Measurements from ENCODE around the gene AXDND1.

Gene AXDND1

DNA sequence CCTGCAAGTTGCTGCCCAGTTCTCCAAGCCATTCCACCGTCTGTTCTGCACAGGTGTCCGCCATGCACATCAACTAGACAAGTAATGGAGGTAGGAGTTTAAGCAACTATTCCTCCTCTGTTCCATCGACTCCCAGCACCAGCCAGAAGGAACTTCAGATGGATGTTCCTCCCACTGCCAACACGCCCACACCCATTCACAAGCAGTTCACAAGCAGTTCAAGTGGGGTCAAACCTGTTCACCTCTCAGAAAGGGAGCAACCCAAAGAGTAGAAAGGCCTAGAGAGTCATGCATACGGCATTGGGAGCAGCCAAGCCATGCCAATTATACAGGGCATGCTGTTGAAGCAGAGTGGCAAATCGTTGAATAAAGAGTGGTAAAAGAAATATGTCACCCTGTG is 221.6 kb downstream of the AXDND1 start:
- DNase-seq, result no peak

DNA sequence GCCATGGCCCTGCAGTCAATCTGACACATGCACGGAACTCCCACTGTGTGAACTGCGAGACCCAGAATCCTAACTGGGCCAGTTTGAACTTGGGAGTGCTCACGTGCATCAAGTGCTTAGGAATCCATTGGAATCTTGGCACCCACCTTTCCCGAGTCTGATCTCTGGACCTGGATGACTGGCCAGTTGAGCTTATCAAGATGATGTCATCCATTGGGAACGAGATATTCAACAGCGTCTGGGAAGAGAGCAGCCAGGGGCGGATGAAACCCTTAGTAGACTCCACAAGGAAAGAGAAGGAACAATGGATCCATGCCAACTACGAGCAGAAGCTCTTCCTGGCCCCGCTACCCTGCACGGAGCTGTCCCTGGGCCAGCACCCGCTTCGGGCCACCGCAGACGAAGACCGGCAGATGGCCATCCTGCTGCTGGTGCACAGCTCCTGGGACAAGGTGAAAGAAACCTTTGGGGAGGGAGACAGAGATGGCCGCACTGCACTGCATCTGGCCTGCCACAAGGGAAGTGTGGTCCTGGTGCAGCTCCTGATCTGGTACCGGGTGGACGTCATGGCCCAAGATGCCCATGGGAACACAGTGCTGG is 222.8 kb downstream of the AXDND1 start:
- no peak for DNase-seq

DNA sequence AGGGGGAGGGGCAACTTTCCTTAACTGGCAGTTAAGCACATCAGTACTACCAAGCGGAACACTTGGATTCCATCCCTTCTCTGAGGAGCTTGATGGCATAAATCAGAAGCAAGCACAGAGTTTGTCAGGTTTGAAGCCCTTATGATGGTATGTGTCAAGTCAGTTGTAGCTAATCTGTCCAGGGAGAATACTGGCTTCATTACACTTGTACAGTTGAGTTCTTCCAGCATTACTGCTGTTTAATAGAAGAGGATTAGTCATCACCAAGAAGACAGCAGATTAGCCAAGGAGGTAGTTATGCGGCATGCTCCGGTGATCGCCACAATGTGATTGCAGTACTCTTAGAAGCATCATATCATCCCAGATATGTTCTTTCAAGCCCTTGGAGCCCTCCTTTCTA is 223.7 kb downstream of the AXDND1 start:
- no peak for DNase-seq

DNA sequence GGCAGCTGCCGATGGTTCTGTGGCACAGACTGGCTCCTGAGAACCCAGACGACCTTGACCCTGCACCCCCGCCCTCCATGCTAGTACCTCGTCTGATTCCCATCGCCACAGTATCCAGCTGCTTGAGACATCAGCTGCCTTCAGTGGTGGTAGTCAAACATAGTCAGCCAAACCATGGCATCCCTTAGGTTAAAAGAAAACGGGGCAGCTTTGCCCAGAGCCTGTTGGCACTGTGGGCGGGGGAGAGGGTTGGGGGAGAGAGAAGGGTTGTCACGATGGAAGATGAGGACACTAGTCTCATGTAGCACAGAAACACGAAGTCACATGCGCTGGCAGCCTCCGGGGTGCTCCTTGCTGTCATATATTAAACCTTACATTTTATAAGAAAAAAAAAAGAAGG is 224.9 kb downstream of the AXDND1 start:
- no peak for DNase-seq

DNA sequence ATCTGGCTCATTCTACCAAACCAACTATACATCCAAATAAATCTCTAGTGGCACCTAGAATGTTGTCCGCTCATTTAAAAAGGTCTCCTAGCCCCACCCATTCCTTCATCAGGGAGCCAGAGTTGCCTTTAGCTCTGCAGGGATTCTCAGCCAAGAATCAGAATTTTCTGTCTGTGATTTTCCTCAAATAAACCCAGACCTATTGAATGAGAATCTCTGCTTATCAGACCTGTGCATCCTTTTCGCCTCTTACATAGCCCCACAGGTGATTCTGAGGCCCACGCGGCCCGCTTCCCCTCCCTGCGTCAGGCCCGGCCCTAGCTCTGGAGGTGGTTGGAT is 225.5 kb downstream of the AXDND1 start:
- DNase-seq, result no peak

DNA sequence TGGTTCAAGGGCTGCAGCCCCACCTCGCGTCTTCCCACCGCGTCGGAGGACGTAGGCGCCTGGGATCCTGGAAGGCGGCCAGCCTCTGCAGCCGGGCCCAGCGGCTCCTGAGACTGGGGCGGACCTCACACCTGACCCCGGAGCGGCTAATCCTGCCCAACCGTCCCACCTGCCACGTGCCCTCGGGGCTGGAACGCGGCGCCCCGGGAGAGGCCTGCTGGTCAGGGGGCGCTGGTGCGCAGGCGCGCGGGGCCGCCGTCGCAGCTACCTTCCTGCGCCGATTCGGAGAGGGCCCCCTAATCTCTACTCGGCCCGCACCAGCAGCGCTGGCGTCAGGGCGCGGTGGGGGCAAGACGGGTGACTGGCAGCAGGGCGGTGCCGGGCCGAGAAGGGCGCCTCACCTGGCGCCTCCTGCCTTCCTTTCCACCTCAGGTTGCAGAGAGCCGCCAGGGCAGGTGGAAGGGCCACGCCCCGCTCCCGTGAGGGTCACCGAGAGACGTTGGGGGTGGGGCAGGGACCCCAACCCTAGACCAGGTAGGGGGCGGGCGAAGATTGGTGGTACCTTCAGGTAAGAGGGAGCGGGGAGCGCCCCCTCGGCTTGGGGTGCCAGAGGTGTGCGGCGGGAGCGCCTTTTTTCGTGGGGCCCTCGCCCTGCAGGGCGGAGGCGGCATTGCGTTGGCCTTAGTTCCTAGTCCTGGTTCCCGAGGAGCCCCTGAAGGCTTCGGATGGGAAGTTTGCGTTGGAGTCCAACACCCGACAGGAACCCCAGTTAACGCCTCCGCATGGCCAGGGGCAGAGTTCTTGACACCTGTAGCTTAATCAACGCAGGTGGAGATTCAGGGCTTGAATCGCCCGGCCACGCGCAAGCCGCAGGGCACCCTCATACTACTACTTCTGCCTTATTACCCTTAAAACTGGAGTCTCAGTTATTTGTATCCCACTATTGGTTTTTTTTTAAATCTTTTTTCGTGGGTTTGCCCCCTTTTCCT is 226.1 kb downstream of the AXDND1 start, which contains the start of gene TDRD5:
Gene TDRD5 (plus strand): TSS at position 241 of the 989 bp plus-strand sequence. CDS start 784 bp downstream, outside the sequence.
- DNase-seq, result no peak

DNA sequence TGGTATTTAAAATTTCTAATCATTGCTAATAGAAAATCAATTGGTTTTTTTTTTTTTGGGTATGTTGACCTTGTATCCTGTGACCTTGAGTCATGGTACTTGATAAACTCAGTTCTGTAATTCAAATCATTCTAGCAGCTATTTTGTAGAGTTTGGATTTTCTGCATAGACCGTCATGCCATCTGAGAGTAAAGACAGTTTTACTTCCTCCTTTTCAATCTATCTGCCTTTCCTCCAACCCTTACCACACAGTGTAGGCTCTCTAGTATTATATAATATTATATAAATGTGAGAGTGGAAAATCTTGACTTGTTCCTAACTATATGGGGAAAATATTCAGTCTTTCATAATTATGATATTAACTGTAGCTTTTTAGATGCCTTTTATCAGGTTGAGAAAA is 232.9 kb downstream of the AXDND1 start:
- no peak for DNase-seq

DNA sequence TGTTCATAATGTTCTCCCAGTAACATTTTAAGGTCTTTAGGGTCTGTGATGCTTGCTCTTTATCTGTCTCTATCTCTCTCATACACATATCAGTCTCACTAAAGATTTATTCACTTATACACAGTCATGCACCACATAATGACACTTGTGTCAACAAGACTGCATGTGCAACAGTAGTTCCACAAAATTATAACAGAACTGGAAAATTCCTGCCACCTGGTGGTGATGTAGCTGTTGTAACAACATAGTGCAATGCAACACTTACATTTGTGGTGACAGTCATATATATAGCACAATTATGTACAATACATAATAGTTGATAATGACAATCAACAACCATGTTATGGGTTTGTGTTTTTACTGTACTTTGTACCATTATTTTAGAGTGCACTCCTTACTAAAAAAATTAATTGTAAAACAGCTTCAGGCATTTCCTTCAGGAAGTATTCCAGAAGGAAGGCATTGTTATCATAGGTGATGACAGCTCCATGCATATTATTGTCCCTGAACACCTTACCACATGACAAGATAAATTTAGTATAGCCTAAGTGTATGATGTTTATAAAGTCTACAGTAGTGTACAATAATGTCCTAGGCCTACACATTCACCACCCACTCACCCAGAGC is 234.0 kb downstream of the AXDND1 start:
- DNase-seq, result peak; percentile 55

DNA sequence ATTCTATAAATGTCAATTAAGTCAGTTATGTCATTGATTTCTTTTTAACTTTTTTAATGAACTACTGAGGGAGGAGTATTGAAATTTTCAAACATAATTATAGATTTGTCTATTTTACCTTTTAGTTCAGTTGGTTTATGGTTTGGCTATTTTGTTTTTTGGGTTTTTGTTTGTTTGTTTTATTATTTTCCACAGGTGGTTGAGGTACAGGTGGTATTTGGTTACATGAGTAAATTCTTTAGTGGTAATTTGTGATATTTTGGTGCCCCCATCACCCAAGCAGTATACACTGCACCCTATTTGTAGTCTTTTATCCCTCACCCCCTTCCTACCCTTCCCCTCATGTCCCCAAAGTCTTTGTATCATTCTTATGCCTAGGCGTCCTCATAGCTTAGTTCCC is 235.3 kb downstream of the AXDND1 start:
- no peak for DNase-seq

Data from SHP77 (cell line).